Pancreas (tissue), 10 donors: ENCODE data around the gene LRRC3. TPM values are rescaled to one million over a fixed set of nuclear protein-coding genes. Genes with fewer than 3 reads are reported as not detected.

Experiments used
- ATAC-seq, 4 donors: fragments of 200-7000 bp; cut with Tn5 transposase; one replicate each; pipeline versions ENCODE4 v1.8.0 to v1.9.1; 2020; ENCODE audit warnings: mild to moderate bottlenecking in 4 of 4, moderate library complexity in 4 of 4
- DNase-seq, 6 donors: peaks; one replicate each; pipeline ENCODE4 v3.0.0-alpha.2; 2020
- FAIRE-seq: peaks from 2 replicates; lab custom pipeline; 2012; peaks lifted over from hg19 to GRCh38; lab: Jason Lieb, UNC
- H3K27ac ChIP-seq, 4 donors: fragments of 200-600 bp; sonication (generic); 1 replicate in 3 of 4; 2 replicates in 1 of 4; pipeline versions ENCODE4 v1.5.0 to v1.8.0; 2020
- H3K27me3 ChIP-seq, 4 donors: fragments of 200-600 bp; one replicate each; pipeline ENCODE4 v1.8.0; 2021
- H3K36me3 ChIP-seq, 3 donors: fragments of 200-600 bp; sonication (generic) in 1 of 3; one replicate each; pipeline versions ENCODE4 v1.5.0 to v1.8.0; 2020 to 2021
- H3K4me1 ChIP-seq, 3 donors: fragments of 200-600 bp; one replicate each; pipeline ENCODE4 v1.8.0; 2021
- H3K4me3 ChIP-seq, 4 donors: fragments of 200-600 bp; sonication (generic) in 2 of 4; one replicate each; pipeline versions ENCODE4 v1.5.0 to v1.8.0; 2020 to 2021
- H3K9me3 ChIP-seq, 4 donors: fragments of 200-600 bp; one replicate each; pipeline ENCODE4 v1.8.0; 2021
- CTCF ChIP-seq, 4 donors: fragments of 200-600 bp; sonication (generic) in 3 of 4; IDR thresholded peaks; one replicate each; pipeline versions ENCODE4 v1.5.0 to v1.8.0; 2021; ENCODE audit warnings: antibody characterized with exemption in 4 of 4
- WGBS, 2 donors: extraction: QIAGEN DNeasy Blood & Tissue Kit; methylation state at CpG; one replicate each; pipeline ENCODE4 v1.1.7; 2013; 5-methylcytosine and 5-hydroxymethylcytosine counted together
- intact Hi-C, 3 donors: fragments of 100-400 bp; cut with DNase I; formaldehyde crosslinking; loops; one replicate each; pipeline versions ENCODE4 v1.11.1 to v1.14.2; 2022
- polyA plus RNA-seq, 2 donors: library from polyadenylated mRNA; stranded (reverse); fragments of 200-250 nt; gene quantifications; one replicate each; pipeline ENCODE4 v1.2.3, GENCODE V29; 2013
- total RNA-seq, 6 donors: library from RNA; stranded (reverse); fragmentation: NEBNext Ultra II Directional in 4 of 6; extraction: Animal tissue kit (Norgen Biotek cat#: 25700) in 4 of 6; gene quantifications; one replicate each; pipeline versions ENCODE4 v1.2.1 to v1.2.4, GENCODE V29; 2021 to 2023
- donor health status: healthy with polysubstance abuse.
- donor health status: DM: no; HTN: no; CAD: no; lungs with moderate emphysema.
- donor health status: DM: no; HTN: no; CAD: no.
- donor health status: control.
- donor health status: control.
- donor health status: Bipolar disorder and iron deficiency.
- donor health status: DM: yes; HTN: yes; CAD: no.
- donor health status: DM: no; HTN: no; CAD: no.
- donor health status: DM: no; HTN: no; CAD: no.
- donor health status: DM: yes; HTN: yes; CAD: no.

The LRRC3 gene
- total and polyA plus RNA-seq, 8 donors: 0.35 to 1.7 (median 0.47) TPM

GRCh38 chr21:44495611-44496563, 40.6 kb downstream of the LRRC3 start:
- DNase-seq: no peak
- Histone ChIP-seq H3K9me3 (no peaks in the 10 kb centered on the region), H3K27me3 (no peaks in the 10 kb centered on the region), H3K27ac (no peak overlapping the region), H3K36me3 (no peaks in the 10 kb centered on the region), H3K4me1 (no peaks in the 10 kb centered on the region), H3K4me3 (no peak overlapping the region)
- intact Hi-C loops: no loop called here
- no peak for ATAC-seq
- 86 to 88% methylated on average over 16 of the region's 16 CpGs for WGBS, 2 donors
- TF ChIP-seq CTCF (IDR thresholded peaks at IDR 0.05): no peak
- no peak for FAIRE-seq

GRCh38 chr21:44496564-44497550, 41.5 kb downstream of the LRRC3 start:
- intact Hi-C loops: no loop called here
- Histone ChIP-seq H3K4me3 (no peak overlapping the region), H3K27me3 (no peaks in the 10 kb centered on the region), H3K4me1 (no peaks in the 10 kb centered on the region), H3K36me3 (no peaks in the 10 kb centered on the region), H3K27ac (no peak overlapping the region), H3K9me3 (no peaks in the 10 kb centered on the region)
- no peak for DNase-seq
- no peak for FAIRE-seq
- WGBS, 2 donors: 76% methylated on average over 27 of the region's 27 CpGs
- peak in 2 of 4 donors; percentile 34 to 35 for ATAC-seq
- no peak for TF ChIP-seq CTCF (IDR thresholded peaks at IDR 0.05)

- Histone ChIP-seq H3K27me3 (no peaks in the 10 kb centered on the region), H3K4me3 (no peak overlapping the region), H3K9me3 (no peaks in the 10 kb centered on the region), H3K27ac (no peak overlapping the region), H3K4me1 (no peaks in the 10 kb centered on the region), H3K36me3 (no peaks in the 10 kb centered on the region)
- no peak for TF ChIP-seq CTCF (IDR thresholded peaks at IDR 0.05)
- intact Hi-C loops: no loop called here
- 47 to 54% methylated on average over 6 of the region's 6 CpGs for WGBS, 2 donors
- FAIRE-seq: no peak
- ATAC-seq: peak; percentile 60 to 92 (median 76)
- DNase-seq: peak in 2 of 6 donors; percentile 15 to 30
These were observed 42.4 kb downstream of the LRRC3 start for GRCh38 chr21:44497703-44498126.

- no peaks in the 10 kb centered on the region for H3K36me3 ChIP-seq
- H3K27me3 ChIP-seq: no peaks in the 10 kb centered on the region
- FAIRE-seq (no peak), ATAC-seq (peak in 3 of 4 donors; percentile 26 to 50 (median 30)), DNase-seq (peak in 1 of 6 donors; percentile 44)
- no peaks in the 10 kb centered on the region for H3K4me1 ChIP-seq
- no peak overlapping the region for H3K4me3 ChIP-seq
- intact Hi-C loops: no loop called here
- 50 to 53% methylated on average over 27 of the region's 27 CpGs for WGBS, 2 donors
- no peak overlapping the region for H3K27ac ChIP-seq
- no peak for TF ChIP-seq CTCF (IDR thresholded peaks at IDR 0.05)
- H3K9me3 ChIP-seq: no peaks in the 10 kb centered on the region
These were observed 43.2 kb downstream of the LRRC3 start for GRCh38 chr21:44498280-44499210.
